Measurements from ENCODE around the gene TCF12. TPM values are rescaled to one million over a fixed set of nuclear protein-coding genes. Genes with fewer than 3 reads are reported as not detected.
A peak's percentile ranks its signal among the peaks of the same experiment; 100 is the strongest.

Gene TCF12
- total RNA-seq, 1 experiment from 2014 or later = 189 TPM

- peaks cover 72% of the 10 kb centered on the region for H3K4me1 ChIP-seq (ENCODE audit: low read length)
- H3K79me2 ChIP-seq (ENCODE audit: low read length) = peaks cover 99% of the 10 kb centered on the region
- DNase-seq = no peak
- H3K27me3 ChIP-seq (ENCODE audit: low read length) = no peaks in the 10 kb centered on the region
- H3K4me3 ChIP-seq (ENCODE audit: low read length) = no peak overlapping the region
- no peak overlapping the region for H2AFZ ChIP-seq (ENCODE audit: low read length)
- 0 out of 2 replicates have a peak, but pooled peaks cover 3% of the 10 kb centered on the region for H4K20me1 ChIP-seq (ENCODE audit: insufficient read depth, low read depth, low read length)
- no peak overlapping the region for H3K4me2 ChIP-seq (ENCODE audit: low read depth, low read length, poor library complexity, severe bottlenecking)
- H3K27ac ChIP-seq (ENCODE audit: low read length) = no peak overlapping the region
- H3K9me3 ChIP-seq (ENCODE audit: low read length) = no peaks in the 10 kb centered on the region
- no peaks in the 10 kb centered on the region for H3K9me2 ChIP-seq (replicated peaks; ENCODE audit: insufficient read depth, low read length)
- H3K36me3 ChIP-seq (ENCODE audit: insufficient read depth, low read length) = no peaks in the 10 kb centered on the region
- H3K9ac ChIP-seq (ENCODE audit: low read length) = no peak overlapping the region
Observed at GRCh38 chr15:57041416-57041815, 123.0 kb downstream of the TCF12 start.

DNA sequence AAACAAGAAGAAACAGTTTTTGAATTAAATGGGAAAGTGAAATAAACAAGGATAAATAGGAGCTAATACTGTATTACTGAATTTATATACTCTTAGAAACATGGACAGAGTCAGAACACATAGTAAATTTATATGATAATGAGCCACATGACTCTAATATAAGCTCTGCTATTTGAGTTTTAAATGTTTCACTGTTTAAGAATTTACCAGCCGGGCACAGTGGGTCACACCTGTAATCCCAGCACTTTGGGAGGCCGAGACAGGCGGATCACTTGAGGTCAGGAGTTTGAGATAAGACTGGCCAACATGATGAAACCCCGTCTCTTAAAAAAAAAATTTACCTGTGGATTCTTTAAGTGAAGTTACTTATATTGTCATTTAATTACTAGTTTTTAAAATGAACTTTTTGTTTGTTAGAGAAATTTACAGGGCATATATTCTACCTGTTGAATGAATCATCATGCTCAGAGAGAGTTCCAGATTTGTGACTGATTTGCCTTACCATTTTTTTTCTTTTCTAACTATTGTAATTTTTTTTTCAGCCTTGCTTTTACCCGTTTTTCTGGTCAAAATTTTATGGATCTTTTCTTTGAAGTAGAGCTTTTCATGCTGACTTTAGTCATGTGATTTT is 125.7 kb downstream of the TCF12 start:
- no peaks in the 10 kb centered on the region for H3K9me3 ChIP-seq (ENCODE audit: low read length)
- H3K27ac ChIP-seq (ENCODE audit: low read length) = peak overlapping the region; percentile 47; the same call in 1 of the 2 replicates
- H3K4me2 ChIP-seq (ENCODE audit: low read depth, low read length, poor library complexity, severe bottlenecking) = peak overlapping the region; percentile 42
- DNase-seq = no peak
- H4K20me1 ChIP-seq (ENCODE audit: insufficient read depth, low read depth, low read length) = 0 out of 2 replicates have a peak, but pooled peaks cover 3% of the 10 kb centered on the region
- H3K36me3 ChIP-seq (ENCODE audit: insufficient read depth, low read length) = no peaks in the 10 kb centered on the region
- no peak overlapping the region for H3K4me3 ChIP-seq (ENCODE audit: low read length)
- peaks cover 54% of the 10 kb centered on the region for H3K4me1 ChIP-seq (ENCODE audit: low read length)
- no peak overlapping the region for H2AFZ ChIP-seq (ENCODE audit: low read length)
- H3K9ac ChIP-seq (ENCODE audit: low read length) = no peak overlapping the region
- H3K9me2 ChIP-seq (replicated peaks; ENCODE audit: insufficient read depth, low read length) = no peaks in the 10 kb centered on the region
- peaks cover 99% of the 10 kb centered on the region for H3K79me2 ChIP-seq (ENCODE audit: low read length)
- H3K27me3 ChIP-seq (ENCODE audit: low read length) = no peaks in the 10 kb centered on the region

- Histone ChIP-seq H3K4me1 (ENCODE audit: low read length) (peaks cover 47% of the 10 kb centered on the region), H3K27me3 (ENCODE audit: low read length) (no peaks in the 10 kb centered on the region), H3K4me2 (ENCODE audit: low read depth, low read length, poor library complexity, severe bottlenecking) (no peak overlapping the region), H3K9ac (ENCODE audit: low read length) (no peak overlapping the region), H3K36me3 (ENCODE audit: insufficient read depth, low read length) (no peaks in the 10 kb centered on the region), H2AFZ (ENCODE audit: low read length) (no peak overlapping the region), H3K27ac (ENCODE audit: low read length) (no peak overlapping the region), H3K9me3 (ENCODE audit: low read length) (no peaks in the 10 kb centered on the region), H3K9me2 (replicated peaks; ENCODE audit: insufficient read depth, low read length) (no peaks in the 10 kb centered on the region), H3K79me2 (ENCODE audit: low read length) (peaks cover 99% of the 10 kb centered on the region), H4K20me1 (ENCODE audit: insufficient read depth, low read depth, low read length) (0 out of 2 replicates have a peak, but pooled peaks cover 3% of the 10 kb centered on the region), H3K4me3 (ENCODE audit: low read length) (no peak overlapping the region)
- no peak for DNase-seq
Observed at GRCh38 chr15:57044970-57045369, 126.5 kb downstream of the TCF12 start.

DNA sequence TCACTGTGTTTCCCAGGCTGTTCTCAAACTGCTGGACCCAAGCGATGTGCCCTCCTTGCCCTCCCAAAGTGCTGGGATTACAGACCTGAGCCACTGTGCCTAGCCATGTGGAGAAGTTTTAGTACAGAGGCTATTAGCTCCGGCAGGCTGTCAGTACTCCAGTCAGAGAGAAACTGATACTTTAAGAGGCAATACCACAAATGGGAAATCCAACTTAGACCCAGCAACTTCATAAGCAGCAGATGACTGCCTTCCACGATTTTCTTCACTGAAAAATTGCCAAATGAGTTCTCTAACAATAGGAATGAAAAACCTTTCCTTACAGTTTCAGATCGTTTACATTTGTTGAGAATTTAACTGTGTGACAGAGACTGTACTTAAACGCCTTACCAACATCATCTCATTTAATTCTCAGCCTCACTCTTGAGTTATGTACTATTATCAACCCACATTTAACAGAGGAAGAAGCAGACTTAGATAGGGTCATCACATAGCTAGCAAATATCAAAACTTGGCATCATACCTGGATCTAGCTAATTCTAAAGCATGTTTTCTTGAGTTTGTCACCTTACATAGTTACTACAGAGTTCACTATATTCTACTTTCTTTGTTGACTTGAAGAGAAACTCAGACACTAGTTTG is 127.4 kb downstream of the TCF12 start:
- Histone ChIP-seq H3K4me1 (ENCODE audit: low read length) (peaks cover 38% of the 10 kb centered on the region), H2AFZ (ENCODE audit: low read length) (no peak overlapping the region), H3K79me2 (ENCODE audit: low read length) (peaks cover 99% of the 10 kb centered on the region), H3K9me2 (replicated peaks; ENCODE audit: insufficient read depth, low read length) (no peaks in the 10 kb centered on the region), H3K27me3 (ENCODE audit: low read length) (no peaks in the 10 kb centered on the region), H3K9me3 (ENCODE audit: low read length) (no peaks in the 10 kb centered on the region), H3K27ac (ENCODE audit: low read length) (no peak overlapping the region), H3K4me2 (ENCODE audit: low read depth, low read length, poor library complexity, severe bottlenecking) (no peak overlapping the region), H3K4me3 (ENCODE audit: low read length) (no peak overlapping the region), H3K9ac (ENCODE audit: low read length) (no peak overlapping the region), H4K20me1 (ENCODE audit: insufficient read depth, low read depth, low read length) (0 out of 2 replicates have a peak, but pooled peaks cover 3% of the 10 kb centered on the region), H3K36me3 (ENCODE audit: insufficient read depth, low read length) (no peaks in the 10 kb centered on the region)
- DNase-seq = no peak

GRCh38 chr15:57048930-57049549 is 130.6 kb downstream of the TCF12 start:
- Histone ChIP-seq H3K9ac (ENCODE audit: low read length) (no peak overlapping the region), H2AFZ (ENCODE audit: low read length) (no peak overlapping the region), H3K4me2 (ENCODE audit: low read depth, low read length, poor library complexity, severe bottlenecking) (no peak overlapping the region), H4K20me1 (ENCODE audit: insufficient read depth, low read depth, low read length) (0 out of 2 replicates have a peak, but pooled peaks cover 3% of the 10 kb centered on the region), H3K27ac (ENCODE audit: low read length) (no peak overlapping the region), H3K36me3 (ENCODE audit: insufficient read depth, low read length) (no peaks in the 10 kb centered on the region), H3K27me3 (ENCODE audit: low read length) (no peaks in the 10 kb centered on the region), H3K4me3 (ENCODE audit: low read length) (no peak overlapping the region), H3K9me3 (ENCODE audit: low read length) (no peaks in the 10 kb centered on the region), H3K4me1 (ENCODE audit: low read length) (peaks cover 22% of the 10 kb centered on the region), H3K79me2 (ENCODE audit: low read length) (peaks cover 97% of the 10 kb centered on the region), H3K9me2 (replicated peaks; ENCODE audit: insufficient read depth, low read length) (no peaks in the 10 kb centered on the region)
- DNase-seq = no peak

GRCh38 chr15:57053470-57053869 is 135.0 kb downstream of the TCF12 start:
- Histone ChIP-seq H4K20me1 (ENCODE audit: insufficient read depth, low read depth, low read length) (no peaks in the 10 kb centered on the region), H3K9ac (ENCODE audit: low read length) (no peak overlapping the region), H3K4me2 (ENCODE audit: low read depth, low read length, poor library complexity, severe bottlenecking) (no peak overlapping the region), H2AFZ (ENCODE audit: low read length) (no peak overlapping the region), H3K9me3 (ENCODE audit: low read length) (no peaks in the 10 kb centered on the region), H3K4me1 (ENCODE audit: low read length) (peaks cover 22% of the 10 kb centered on the region), H3K9me2 (replicated peaks; ENCODE audit: insufficient read depth, low read length) (no peaks in the 10 kb centered on the region), H3K4me3 (ENCODE audit: low read length) (no peak overlapping the region), H3K27ac (ENCODE audit: low read length) (no peak overlapping the region), H3K27me3 (ENCODE audit: low read length) (no peaks in the 10 kb centered on the region), H3K36me3 (ENCODE audit: insufficient read depth, low read length) (no peaks in the 10 kb centered on the region), H3K79me2 (ENCODE audit: low read length) (peaks cover 97% of the 10 kb centered on the region)
- no peak for DNase-seq

- Histone ChIP-seq H3K9me2 (replicated peaks; ENCODE audit: insufficient read depth, low read length) (no peaks in the 10 kb centered on the region), H3K27ac (ENCODE audit: low read length) (no peak overlapping the region), H3K36me3 (ENCODE audit: insufficient read depth, low read length) (no peaks in the 10 kb centered on the region), H4K20me1 (ENCODE audit: insufficient read depth, low read depth, low read length) (no peaks in the 10 kb centered on the region), H3K9ac (ENCODE audit: low read length) (no peak overlapping the region), H3K4me1 (ENCODE audit: low read length) (peaks cover 22% of the 10 kb centered on the region), H3K4me2 (ENCODE audit: low read depth, low read length, poor library complexity, severe bottlenecking) (peak overlapping the region; percentile 18), H3K9me3 (ENCODE audit: low read length) (no peaks in the 10 kb centered on the region), H3K79me2 (ENCODE audit: low read length) (peaks cover 97% of the 10 kb centered on the region), H3K4me3 (ENCODE audit: low read length) (no peak overlapping the region), H3K27me3 (ENCODE audit: low read length) (no peaks in the 10 kb centered on the region), H2AFZ (ENCODE audit: low read length) (no peak overlapping the region)
- no peak for DNase-seq
Observed at GRCh38 chr15:57054204-57054750, 135.8 kb downstream of the TCF12 start.

GRCh38 chr15:57056357-57056756 is 137.9 kb downstream of the TCF12 start:
- no peak for DNase-seq
- H3K36me3 ChIP-seq (ENCODE audit: insufficient read depth, low read length) = no peaks in the 10 kb centered on the region
- H3K4me3 ChIP-seq (ENCODE audit: low read length) = no peak overlapping the region
- H3K9me2 ChIP-seq (replicated peaks; ENCODE audit: insufficient read depth, low read length) = no peaks in the 10 kb centered on the region
- no peaks in the 10 kb centered on the region; the same call in 1 of the 2 replicates for H4K20me1 ChIP-seq (ENCODE audit: insufficient read depth, low read depth, low read length)
- no peaks in the 10 kb centered on the region for H3K9me3 ChIP-seq (ENCODE audit: low read length)
- H3K4me1 ChIP-seq (ENCODE audit: low read length) = peaks cover 22% of the 10 kb centered on the region
- H3K79me2 ChIP-seq (ENCODE audit: low read length) = peaks cover 95% of the 10 kb centered on the region
- H3K27me3 ChIP-seq (ENCODE audit: low read length) = no peaks in the 10 kb centered on the region
- H2AFZ ChIP-seq (ENCODE audit: low read length) = no peak overlapping the region
- no peak overlapping the region for H3K4me2 ChIP-seq (ENCODE audit: low read depth, low read length, poor library complexity, severe bottlenecking)
- no peak overlapping the region for H3K9ac ChIP-seq (ENCODE audit: low read length)
- H3K27ac ChIP-seq (ENCODE audit: low read length) = no peak overlapping the region
